ENCODE results near the gene FSTL3.

FSTL3 gene

DNA sequence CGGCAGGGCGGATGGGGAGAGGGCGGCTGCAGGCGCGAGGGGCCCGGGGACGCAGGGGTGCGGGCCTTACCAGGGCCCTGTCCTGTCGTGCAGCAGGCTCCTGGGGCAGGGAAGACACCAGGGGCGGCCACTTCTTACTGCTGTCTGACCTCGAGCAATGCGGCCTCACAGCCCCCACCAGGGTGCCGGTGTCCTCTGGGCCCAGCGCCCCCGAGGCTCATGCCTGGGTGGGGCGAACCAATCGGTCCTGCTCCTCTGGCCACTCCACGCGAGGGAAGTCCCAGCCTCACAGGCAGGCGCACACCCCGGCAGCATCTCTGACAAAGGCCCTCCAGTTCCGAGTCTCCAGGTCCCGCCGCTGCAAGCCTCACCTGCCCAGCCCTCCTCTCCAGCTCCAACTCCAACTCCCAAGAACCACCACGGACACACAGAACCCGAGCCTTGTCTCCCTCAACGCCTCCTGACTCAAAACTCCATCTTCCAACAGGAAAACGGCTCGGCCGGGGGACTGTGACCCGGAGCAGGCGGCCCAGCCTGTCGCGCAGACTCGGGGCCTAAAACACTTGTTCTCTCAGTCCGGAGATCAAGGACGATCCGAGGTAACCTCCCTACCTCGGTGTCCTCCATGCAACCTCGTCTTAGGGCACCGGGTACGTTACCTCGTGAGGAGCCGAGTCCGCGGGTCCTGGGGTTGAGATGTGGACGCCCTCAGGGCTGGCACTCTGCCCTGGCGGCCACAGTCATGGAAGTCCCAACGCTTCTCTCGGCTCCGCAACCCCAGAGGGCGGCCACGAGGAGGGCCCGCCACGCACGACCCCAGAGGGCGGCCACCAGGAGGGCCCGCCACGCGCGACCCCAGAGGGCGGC lies 30.0 kb upstream of the FSTL3 start:
- DNase-seq (ENCODE audit: low spot score): no peak

GRCh38 chr19:646779-647565 lies 29.2 kb upstream of the FSTL3 start:
- no peak for DNase-seq (ENCODE audit: low spot score)

DNA sequence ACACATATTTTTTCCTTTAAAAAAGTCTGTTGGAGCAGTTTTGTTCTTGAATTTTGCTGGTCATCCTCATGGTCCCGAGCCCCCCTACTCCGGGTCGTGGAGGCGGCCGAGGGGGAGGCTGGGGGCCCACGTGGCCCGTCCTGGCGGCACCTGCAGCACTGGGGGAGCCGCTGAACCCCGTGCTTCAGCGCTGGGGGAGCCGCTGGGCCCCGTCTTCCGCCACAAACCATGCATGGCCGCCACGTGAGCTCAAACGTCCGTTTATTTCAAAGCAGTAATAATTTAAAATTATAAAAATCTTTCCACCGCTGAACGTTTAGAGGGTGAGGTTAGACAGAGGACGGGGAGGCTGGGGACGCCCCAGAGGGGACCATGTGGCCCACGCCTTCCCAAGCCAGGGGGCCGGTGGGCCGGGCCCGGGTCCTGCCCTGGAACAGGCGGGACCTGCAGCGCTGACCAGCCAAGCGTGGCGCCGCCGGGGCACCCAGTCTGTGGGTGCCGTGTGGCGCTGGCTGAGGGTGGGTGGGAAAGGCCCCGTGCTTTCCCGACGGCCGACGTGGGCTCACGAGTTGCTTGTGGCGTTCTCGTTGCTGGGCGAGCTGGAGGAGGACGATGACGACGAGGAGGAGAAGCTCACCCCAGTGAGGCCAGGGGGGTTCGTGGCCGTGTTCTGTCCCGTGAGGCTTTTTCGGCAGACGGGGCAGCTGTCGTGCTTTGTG lies 28.5 kb upstream of the FSTL3 start:
- no peak for DNase-seq (ENCODE audit: low spot score)

- no peak for DNase-seq (ENCODE audit: low spot score)
These were observed 27.9 kb upstream of the FSTL3 start for GRCh38 chr19:648305-648704.

DNA sequence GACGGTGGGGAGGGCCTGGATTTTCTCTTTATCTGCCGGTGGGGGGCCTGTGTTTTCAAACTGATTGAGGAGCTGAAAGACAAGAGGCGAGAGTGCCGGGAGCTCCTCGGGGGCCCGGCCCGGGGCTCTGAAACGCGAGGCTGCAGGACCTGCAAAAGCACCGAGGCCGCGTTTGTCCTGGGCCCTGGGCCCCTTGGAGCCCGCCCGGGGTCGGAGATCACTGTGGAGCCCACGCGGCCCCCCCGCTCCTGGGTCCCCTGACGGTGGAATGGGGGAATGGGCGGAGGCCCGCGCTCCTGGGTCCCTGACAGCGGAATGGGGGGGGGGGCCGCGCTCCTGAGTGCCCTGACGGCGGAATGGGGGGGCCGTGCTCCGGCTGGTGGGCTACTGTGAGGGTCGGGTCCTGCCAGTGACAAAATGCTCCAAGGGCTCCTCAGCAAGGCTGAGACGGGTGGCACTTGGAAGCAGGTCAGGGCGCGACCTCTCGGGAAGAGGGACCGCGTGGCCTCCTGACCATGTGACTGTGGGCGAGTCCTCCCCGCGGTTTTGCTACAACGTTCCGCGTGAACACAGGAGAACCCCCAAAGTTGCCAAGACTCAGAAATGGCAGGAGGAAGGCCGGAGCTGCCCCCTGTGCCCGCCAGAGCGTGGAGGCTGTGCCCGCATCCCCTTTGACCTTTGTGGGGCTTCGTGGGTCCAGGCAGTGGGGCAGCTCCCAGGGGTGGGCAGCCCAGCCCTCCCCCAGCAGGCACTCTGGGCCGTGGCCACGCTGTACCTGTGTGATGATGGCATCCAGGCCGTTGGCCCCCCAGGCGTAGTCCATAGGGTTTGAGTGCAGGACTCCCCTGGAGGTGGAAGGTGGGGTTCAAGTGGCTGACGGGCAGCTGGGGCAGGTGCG lies 27.0 kb upstream of the FSTL3 start:
- DNase-seq (ENCODE audit: low spot score): no peak

DNA sequence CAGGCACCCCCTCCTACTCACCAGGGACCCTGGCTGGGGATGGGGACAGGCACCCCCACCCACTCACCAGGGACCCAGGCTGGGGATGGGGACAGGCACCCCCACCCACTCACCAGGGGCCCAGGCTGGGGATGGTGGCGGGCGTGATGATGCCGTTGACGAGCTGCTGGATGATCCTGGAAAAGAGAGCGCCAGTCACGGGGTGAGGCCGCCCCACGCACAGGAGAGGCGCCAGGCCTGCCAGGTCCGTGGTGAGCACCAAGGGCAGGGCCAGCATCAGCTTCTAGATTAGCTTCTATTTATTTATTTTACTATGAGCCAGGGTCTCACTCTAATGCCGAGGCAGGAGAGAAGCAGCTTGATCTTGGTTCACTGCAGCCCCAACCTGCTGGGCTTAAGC lies 26.1 kb upstream of the FSTL3 start:
- DNase-seq (ENCODE audit: low spot score): no peak

GRCh38 chr19:651114-651818 lies 24.9 kb upstream of the FSTL3 start:
- no peak for DNase-seq (ENCODE audit: low spot score)

DNA sequence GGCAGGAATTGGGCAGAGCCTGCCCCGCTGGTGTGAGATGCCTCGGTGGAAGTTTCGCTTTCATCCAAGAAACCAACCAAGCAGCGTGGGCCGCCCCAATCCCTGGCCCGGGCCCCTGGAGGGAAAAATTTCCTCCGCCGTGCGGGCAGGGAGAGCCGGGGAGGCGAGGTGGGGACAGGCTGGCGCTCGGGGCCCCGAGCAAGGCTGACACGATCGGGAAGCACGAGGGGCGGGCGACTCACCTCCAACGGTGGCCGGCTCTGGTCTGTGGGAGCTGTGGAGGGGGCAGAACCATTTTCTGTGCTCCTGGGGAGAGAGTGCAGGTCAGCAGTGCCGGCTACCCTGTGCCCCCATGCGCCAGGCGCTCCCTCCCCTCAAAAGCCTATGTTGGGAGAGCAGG lies 24.2 kb upstream of the FSTL3 start:
- DNase-seq (ENCODE audit: low spot score): no peak

- DNase-seq (ENCODE audit: low spot score): no peak
These were observed 23.5 kb upstream of the FSTL3 start for GRCh38 chr19:652467-653389.

GRCh38 chr19:653425-653824 lies 22.8 kb upstream of the FSTL3 start:
- no peak for DNase-seq (ENCODE audit: low spot score)

DNA sequence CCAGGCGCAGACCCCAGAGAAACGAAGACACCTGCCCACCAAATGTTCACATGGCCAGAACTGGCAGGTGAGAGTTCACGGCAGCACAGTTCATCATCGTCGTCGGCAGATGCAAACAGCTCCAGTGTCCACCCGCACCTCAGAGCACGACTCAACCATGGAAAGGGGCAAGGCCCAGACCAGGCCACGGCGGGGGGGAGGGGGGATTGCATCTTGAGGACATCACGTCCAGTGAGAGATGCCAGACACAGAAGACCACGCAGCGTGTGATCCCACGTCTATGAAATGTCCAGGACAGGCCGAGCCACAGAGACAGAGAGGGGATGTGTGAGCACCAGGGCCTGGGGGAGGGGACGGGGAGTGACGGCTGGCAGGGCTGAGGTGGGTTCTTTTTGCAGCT lies 20.5 kb upstream of the FSTL3 start:
- no peak for DNase-seq (ENCODE audit: low spot score)

DNA sequence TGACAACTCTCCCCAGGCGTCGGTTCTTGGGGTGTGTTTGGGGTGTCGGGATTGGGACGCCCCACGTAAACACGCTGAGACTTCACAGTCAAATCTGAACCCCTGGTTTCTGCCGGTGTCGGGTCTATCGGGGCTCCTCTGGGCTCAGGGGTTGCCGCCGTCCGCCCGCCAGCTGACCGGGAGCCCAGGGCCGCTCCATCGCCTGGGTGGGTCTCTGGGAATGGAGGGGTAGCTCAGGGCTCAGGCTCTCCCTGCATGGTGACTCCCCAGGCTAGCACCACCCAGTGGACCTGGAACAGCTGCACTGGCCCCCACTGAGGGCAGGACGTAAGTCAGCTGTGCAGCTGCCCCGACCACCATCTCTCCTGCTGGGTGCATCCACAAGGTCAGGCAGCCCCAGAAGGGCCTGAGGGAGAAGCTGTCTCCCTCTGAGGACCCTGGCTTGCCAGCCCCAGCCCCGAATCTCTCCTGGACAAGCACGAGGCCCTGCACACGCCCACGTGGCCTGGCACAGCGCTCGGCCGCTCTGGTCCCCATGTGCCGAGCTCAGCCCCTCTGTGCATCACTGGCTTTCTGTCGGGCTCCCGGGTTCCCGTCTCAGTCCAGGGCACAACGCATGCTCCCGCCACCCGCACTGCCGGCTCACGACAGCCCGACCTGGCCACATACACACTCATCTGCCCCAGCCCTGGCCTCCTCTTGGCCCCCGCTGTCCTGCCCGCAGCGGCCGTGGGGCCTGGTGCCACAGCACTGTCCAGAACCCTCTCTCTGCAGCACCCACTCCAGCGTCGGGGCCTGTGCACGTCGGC lies 19.2 kb upstream of the FSTL3 start:
- no peak for DNase-seq (ENCODE audit: low spot score)

DNA sequence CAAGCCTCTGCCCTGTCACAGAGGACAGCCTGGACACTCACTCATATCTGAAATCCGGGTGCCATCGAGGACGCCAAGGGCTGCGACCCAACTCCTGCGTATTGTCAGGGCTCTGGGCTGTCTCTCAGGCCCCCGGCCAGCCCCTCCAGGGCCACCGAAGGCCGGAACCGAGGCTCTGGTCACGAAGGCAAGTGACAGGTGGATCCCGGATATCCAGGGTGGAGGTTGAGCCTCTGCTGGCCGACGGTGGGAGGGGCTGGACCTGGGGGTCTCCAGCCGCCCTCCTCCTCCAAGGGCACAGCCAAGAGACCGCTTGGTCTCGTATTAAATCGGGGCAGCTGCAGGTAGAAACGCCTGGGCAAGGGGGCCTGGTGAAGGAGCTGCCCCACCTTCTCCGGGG lies 18.6 kb upstream of the FSTL3 start:
- DNase-seq (ENCODE audit: low spot score): no peak

DNA sequence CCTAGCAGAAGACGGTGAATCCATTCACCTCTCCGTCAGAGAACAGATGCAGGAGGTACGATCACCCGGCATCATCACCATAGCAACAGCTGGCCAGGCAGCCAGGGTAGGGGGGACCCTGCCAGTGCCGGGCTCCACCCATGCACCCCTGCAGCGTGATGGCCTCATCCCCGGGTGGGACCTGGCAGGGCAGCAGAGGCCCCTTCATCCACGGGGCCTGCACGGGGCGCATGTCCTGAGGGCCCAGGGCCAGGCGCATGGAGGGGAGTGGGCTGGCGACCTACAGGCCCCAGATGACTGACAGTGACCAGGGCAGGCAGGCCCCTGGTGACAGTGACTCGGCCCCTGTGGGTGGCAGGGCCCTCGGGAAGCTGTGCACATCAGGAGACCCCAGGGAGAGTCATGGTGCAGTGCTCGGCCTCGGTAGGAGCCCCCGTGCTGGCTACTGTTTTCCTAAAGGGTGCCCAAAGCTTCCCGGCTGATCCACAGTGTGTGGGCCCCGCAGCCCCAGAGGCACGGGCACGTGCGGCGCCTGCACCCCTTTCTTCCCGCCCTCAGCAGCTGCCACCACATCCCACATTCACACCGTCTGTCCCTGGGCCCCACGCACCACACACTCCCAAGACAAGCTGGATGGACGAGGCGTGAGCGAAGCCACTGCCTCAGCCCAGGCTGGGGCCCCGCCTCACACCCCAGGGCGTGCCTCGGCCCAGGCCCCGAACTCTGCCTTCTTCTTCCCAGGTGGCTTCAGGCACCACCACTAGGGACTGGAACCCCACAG lies 17.9 kb upstream of the FSTL3 start:
- no peak for DNase-seq (ENCODE audit: low spot score)

- no peak for DNase-seq (ENCODE audit: low spot score)
These were observed 17.0 kb upstream of the FSTL3 start for GRCh38 chr19:658916-659839.

GRCh38 chr19:660793-661426 lies 15.3 kb upstream of the FSTL3 start:
- DNase-seq (ENCODE audit: low spot score): peak; percentile 40
